Prostate gland (tissue), 2 donors: ENCODE data around the gene PEX26. TPM values are rescaled to one million over a fixed set of nuclear protein-coding genes. Genes with fewer than 3 reads are reported as not detected.
A peak's percentile ranks its signal among the peaks of the same experiment; 100 is the strongest.

Source experiments
- DNase-seq: peaks from one replicate; pipeline ENCODE4 v3.0.0-alpha.2; 2019; ENCODE audit warnings: low spot score
- H3K27ac ChIP-seq, 2 donors: fragments of 200-600 bp; sonication (generic); 2 replicates each; pipeline ENCODE4 v1.5.1; 2017 to 2019
- H3K27me3 ChIP-seq: fragments of 200-600 bp; sonication (generic); replicated peaks from 2 replicates; pipeline ENCODE4 v1.5.1; 2019; ENCODE audit not compliant: insufficient read depth
- H3K36me3 ChIP-seq, 2 donors: fragments of 200-600 bp; sonication (generic); 1 replicate in 1 of 2; 2 replicates in 1 of 2; pipeline versions ENCODE4 v1.5.1 to v1.8.1; 2017 to 2019
- H3K4me1 ChIP-seq: fragments of 200-600 bp; sonication (generic); replicated peaks from 2 replicates; pipeline ENCODE4 v1.5.1; 2019
- H3K4me3 ChIP-seq, 2 donors: fragments of 200-600 bp; sonication (generic); 2 replicates each; pipeline ENCODE4 v1.5.1; 2017 to 2019
- H3K9me3 ChIP-seq: fragments of 200-600 bp; sonication (generic); 2 replicates; pipeline ENCODE4 v1.5.1; 2017
- POLR2A ChIP-seq: fragments of 450-650 bp; IDR thresholded peaks from one replicate; pipeline ENCODE4 v1.6.1; 2016; ENCODE audit warnings: antibody characterized with exemption, mild to moderate bottlenecking
- POLR2AphosphoS5 ChIP-seq: sonication (generic); formaldehyde crosslinking; IDR thresholded peaks from one replicate; pipeline ENCODE4 v1.6.1; 2017; ENCODE audit warnings: antibody characterized with exemption
- WGBS: methylation state at CpG from one replicate; pipeline ENCODE4 v1.1.5; 2018; 5-methylcytosine and 5-hydroxymethylcytosine counted together
- intact Hi-C: fragments of 100-400 bp; cut with DNase I; formaldehyde crosslinking; loops from one replicate; pipeline ENCODE4 v1.14.2; 2022
- total RNA-seq, 2 donors: library from RNA; depleted of rRNA; stranded (reverse); fragments of >200 nt; gene quantifications; one replicate each; pipeline ENCODE4 v1.1.0, GENCODE V29; 2016
- TF ChIP-seq, protein P1 (sequence below), 4 experiments: fragments of 200-600 bp in 2 of 4; fragments of 450-650 bp in 2 of 4; sonication (generic) in 2 of 4; IDR thresholded peaks; 1 replicate in 3 of 4; 2 replicates in 1 of 4; pipeline ENCODE4 v1.5.1; 2016 to 2019; ENCODE audit warnings: antibody characterized with exemption in 4 of 4, mild to moderate bottlenecking in 2 of 4, moderate library complexity in 2 of 4

Gene PEX26
- total RNA-seq, 2 donors from 2014 or later, result 34.7 to 38.2 TPM

DNA sequence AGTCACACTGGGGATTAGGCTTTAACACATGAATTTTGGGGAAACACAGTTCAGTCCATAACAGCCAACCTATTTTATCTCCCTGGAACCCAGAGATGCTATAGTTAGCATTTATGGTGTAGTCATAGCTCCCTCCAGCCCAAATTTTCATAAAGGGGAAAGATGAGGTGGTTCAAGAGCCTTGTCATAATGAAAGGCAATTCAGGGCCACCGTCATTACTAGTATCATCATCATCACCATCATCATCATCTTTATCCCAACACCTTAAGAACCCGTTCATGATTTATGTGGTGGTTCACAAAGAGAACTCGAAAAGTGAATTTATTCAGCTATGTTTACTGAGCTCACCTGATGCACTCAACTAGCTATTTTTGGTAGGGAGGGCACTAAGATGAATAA, 30.4 kb downstream of the PEX26 start:
- no peak for DNase-seq
- H3K4me3 ChIP-seq, result no peak overlapping the region
- no peaks in the 10 kb centered on the region for H3K9me3 ChIP-seq
- TF ChIP-seq, protein P1, sequence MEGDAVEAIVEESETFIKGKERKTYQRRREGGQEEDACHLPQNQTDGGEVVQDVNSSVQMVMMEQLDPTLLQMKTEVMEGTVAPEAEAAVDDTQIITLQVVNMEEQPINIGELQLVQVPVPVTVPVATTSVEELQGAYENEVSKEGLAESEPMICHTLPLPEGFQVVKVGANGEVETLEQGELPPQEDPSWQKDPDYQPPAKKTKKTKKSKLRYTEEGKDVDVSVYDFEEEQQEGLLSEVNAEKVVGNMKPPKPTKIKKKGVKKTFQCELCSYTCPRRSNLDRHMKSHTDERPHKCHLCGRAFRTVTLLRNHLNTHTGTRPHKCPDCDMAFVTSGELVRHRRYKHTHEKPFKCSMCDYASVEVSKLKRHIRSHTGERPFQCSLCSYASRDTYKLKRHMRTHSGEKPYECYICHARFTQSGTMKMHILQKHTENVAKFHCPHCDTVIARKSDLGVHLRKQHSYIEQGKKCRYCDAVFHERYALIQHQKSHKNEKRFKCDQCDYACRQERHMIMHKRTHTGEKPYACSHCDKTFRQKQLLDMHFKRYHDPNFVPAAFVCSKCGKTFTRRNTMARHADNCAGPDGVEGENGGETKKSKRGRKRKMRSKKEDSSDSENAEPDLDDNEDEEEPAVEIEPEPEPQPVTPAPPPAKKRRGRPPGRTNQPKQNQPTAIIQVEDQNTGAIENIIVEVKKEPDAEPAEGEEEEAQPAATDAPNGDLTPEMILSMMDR (IDR thresholded peaks at IDR 0.05), result no peak
- TF ChIP-seq POLR2AphosphoS5, result no peak
- no peak for TF ChIP-seq POLR2A
- no peaks in the 10 kb centered on the region for H3K36me3 ChIP-seq
- H3K27me3 ChIP-seq, result no peaks in the 10 kb centered on the region
- no peak overlapping the region for H3K27ac ChIP-seq
- intact Hi-C loops, result no loop called here
- H3K4me1 ChIP-seq, result peaks cover 6% of the 10 kb centered on the region
- WGBS, result 79% methylated on average over 3 of the region's 3 CpGs

- intact Hi-C loops, result no loop called here
- Histone ChIP-seq H3K27ac (no peak overlapping the region), H3K27me3 (no peaks in the 10 kb centered on the region), H3K4me3 (peak overlapping the region in 1 of 2 donors; percentile 33), H3K36me3 (no peaks in the 10 kb centered on the region), H3K9me3 (no peaks in the 10 kb centered on the region), H3K4me1 (peaks cover 6% of the 10 kb centered on the region)
- DNase-seq, result no peak
- 58% methylated on average over 14 of the region's 14 CpGs for WGBS
- TF ChIP-seq, protein P1 (IDR thresholded peaks at IDR 0.05), result no peak
- no peak for TF ChIP-seq POLR2A
- TF ChIP-seq POLR2AphosphoS5, result no peak
These were observed 31.8 kb downstream of the PEX26 start for GRCh38 chr22:18109410-18110193.

GRCh38 chr22:18110194-18110953, 32.6 kb downstream of the PEX26 start, which contains the start of gene TUBA8:
Gene TUBA8 (plus strand): TSS chr22:18110809. CDS start chr22:18110866, 57 bp downstream.
- peak; percentile 13 for DNase-seq
- Histone ChIP-seq H3K27me3 (no peaks in the 10 kb centered on the region), H3K36me3 (no peaks in the 10 kb centered on the region), H3K4me3 (peak within 1 kb of the TSS; percentile 24 to 33), H3K27ac (no peak within 1 kb of the TSS), H3K4me1 (peaks cover 6% of the 10 kb centered on the region), H3K9me3 (no peaks in the 10 kb centered on the region)
- WGBS, result under 1% methylated on average over 40 of the region's 72 CpGs
- intact Hi-C loops, result no loop called here
- TF ChIP-seq POLR2A (no peak), POLR2AphosphoS5 (no peak)
- TF ChIP-seq, protein P1 (IDR thresholded peaks at IDR 0.05), result no peak

- H3K27me3 ChIP-seq, result no peaks in the 10 kb centered on the region
- TF ChIP-seq, protein P1 (IDR thresholded peaks at IDR 0.05), result no peak
- TF ChIP-seq POLR2A (no peak), POLR2AphosphoS5 (no peak)
- intact Hi-C loops, result no loop called here
- 36% methylated on average over 39 of the region's 39 CpGs for WGBS
- H3K9me3 ChIP-seq, result no peaks in the 10 kb centered on the region
- no peak for DNase-seq
- peaks cover 6% of the 10 kb centered on the region for H3K4me1 ChIP-seq
- H3K4me3 ChIP-seq, result peak overlapping the region; percentile 24 to 33
- H3K36me3 ChIP-seq, result no peaks in the 10 kb centered on the region
- no peak overlapping the region for H3K27ac ChIP-seq
These were observed 33.4 kb downstream of the PEX26 start for GRCh38 chr22:18110954-18111758.
